Hippocampal formation (tissue), 2 donors: Measurements from ENCODE around the gene SHC1.

Source experiments
- DNase-seq, 2 donors: peaks; one replicate each; lab custom pipeline; 2025; lab: John Stamatoyannopoulos, UW

SHC1 gene, protein sequence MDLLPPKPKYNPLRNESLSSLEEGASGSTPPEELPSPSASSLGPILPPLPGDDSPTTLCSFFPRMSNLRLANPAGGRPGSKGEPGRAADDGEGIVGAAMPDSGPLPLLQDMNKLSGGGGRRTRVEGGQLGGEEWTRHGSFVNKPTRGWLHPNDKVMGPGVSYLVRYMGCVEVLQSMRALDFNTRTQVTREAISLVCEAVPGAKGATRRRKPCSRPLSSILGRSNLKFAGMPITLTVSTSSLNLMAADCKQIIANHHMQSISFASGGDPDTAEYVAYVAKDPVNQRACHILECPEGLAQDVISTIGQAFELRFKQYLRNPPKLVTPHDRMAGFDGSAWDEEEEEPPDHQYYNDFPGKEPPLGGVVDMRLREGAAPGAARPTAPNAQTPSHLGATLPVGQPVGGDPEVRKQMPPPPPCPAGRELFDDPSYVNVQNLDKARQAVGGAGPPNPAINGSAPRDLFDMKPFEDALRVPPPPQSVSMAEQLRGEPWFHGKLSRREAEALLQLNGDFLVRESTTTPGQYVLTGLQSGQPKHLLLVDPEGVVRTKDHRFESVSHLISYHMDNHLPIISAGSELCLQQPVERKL

DNA sequence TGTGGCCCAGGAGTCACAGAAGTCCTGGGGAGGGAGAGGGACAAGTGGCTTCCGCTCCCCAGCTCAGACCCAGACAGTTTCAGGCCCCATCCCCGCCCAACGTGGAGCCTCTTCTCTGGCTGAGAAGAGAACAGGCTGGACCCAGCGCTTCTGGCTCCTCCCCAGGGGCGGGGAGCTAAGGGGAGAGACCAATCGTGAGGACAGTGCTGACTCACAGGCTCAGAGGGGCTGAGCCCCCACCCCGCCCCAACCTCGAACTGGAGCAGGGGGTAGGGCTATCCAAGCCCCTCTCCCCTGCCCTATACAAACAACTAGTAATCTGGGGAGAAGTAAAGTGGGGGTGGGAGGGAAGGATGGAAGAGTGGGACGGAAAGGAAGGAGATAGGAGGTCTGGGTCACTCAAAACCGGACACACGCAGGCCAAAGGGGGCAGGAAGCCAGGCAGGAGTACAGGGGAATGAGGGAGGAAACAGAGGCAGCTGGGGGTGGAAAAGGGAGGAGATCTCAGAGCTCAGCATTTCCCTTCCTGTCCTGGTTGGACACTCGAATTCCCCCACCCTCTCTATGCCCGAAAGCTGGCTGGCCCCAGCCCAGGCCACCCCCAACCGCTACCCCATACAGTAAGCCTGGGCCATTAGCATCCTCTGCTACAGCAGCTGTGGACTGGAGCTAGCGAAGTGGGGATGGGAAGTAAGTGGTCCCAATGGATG, at the start of gene SHC1:
SHC1 (minus strand) TSS at position 117 of the 710 bp plus-strand sequence. CDS start 221 bp downstream, outside the sequence.
- DNase-seq, result peak; percentile 61 to 78

GRCh38 chr1:155019377-155020245, 49.1 kb upstream of the SHC1 start:
- no peak for DNase-seq

DNA sequence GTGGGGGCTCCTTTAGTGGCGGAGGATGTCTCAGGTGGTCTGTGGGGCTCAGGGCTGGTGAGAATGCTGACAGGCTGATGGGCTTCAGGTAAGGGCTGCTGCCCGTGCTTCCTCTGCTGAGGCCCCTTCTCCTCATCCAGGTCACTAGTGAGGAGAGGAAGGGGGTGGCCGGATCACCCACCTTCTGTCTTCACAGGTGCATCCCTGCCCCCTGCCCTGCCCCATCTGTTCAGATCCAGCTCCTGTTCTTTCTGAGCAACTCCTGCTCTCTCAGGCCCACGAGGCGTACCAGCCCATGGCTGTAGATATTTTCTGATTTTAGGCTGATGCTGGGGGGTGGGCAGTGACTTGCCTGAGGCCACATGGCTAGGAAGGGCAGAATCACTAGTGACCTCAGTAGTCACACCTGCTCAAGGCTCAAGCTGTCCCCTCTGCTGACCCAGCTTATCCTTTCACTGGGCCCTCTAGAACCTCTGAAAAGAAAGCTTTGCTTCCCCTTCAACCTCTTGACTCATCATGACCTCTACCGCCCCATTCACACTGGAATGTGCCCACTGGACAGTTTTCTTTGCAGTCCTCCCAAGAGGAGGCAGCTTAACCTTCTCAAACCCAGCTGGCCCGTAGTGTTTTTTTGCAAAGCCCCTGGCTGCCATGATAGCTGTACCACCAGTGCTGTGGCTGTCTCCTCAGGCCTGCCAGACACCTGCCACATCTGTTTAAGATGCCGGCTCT, 48.2 kb upstream of the SHC1 start:
- DNase-seq, result no peak

GRCh38 chr1:155017946-155018316, 47.4 kb upstream of the SHC1 start:
- no peak for DNase-seq

- DNase-seq, result peak; percentile 84 to 87
Measured at GRCh38 chr1:155017041-155017945, 46.7 kb upstream of the SHC1 start.

GRCh38 chr1:155016231-155016831, 45.8 kb upstream of the SHC1 start:
- no peak for DNase-seq

- DNase-seq, result no peak
Measured at GRCh38 chr1:155015527-155016230, 45.1 kb upstream of the SHC1 start.

GRCh38 chr1:155014709-155015508, 44.4 kb upstream of the SHC1 start:
- DNase-seq, result no peak

DNA sequence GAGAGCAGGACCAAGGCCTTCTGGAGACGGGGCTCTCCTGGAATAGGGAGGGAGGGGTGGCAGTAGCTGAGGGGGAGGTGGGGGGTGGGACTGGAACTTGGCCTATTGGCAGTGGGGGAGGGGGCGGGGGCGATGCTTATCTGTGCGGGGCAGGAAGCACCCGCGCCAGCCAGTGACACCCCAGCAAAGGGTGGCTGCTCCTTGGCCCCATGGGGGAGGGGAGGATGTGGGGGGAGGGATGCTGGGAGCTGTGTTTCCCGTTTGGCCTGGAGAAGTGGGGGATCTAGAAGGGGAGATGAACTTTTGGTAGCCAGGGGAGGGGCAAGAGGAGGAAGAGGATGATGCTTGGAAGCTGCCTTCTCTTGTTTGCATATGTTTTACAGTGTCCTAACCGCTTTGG, 43.1 kb upstream of the SHC1 start:
- DNase-seq, result no peak

- DNase-seq, result no peak
Measured at GRCh38 chr1:155012776-155013602, 42.4 kb upstream of the SHC1 start.

DNA sequence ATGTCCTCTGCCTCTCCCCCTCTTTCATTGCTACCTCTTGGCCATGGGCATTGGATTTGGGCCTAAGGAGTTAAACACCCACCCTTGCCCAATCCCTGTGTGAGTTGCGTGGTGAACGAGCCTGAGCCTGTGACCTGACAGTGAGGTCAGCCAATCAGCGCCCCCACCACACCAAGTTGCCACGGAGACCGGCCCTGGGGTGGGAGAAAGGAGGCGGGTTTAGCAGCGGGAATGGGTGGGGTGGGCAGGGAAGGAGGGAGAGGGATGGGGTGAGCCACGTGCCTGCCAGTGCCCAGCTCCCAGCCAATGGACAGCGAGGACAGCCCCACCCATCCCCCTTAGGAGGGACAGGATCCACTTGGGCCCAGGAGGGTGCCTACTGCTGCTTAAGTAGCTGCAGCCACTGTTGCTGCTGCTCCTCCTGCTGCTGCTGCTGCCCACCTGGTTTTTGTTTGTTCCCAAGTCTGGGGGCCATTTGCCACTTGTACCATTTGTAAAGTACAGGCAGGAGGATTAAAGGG, 41.5 kb upstream of the SHC1 start:
- peak; percentile 75 to 77 for DNase-seq

GRCh38 chr1:155011437-155012025, 41.0 kb upstream of the SHC1 start:
- no peak for DNase-seq

- DNase-seq, result no peak
Measured at GRCh38 chr1:155011004-155011416, 40.5 kb upstream of the SHC1 start.

DNA sequence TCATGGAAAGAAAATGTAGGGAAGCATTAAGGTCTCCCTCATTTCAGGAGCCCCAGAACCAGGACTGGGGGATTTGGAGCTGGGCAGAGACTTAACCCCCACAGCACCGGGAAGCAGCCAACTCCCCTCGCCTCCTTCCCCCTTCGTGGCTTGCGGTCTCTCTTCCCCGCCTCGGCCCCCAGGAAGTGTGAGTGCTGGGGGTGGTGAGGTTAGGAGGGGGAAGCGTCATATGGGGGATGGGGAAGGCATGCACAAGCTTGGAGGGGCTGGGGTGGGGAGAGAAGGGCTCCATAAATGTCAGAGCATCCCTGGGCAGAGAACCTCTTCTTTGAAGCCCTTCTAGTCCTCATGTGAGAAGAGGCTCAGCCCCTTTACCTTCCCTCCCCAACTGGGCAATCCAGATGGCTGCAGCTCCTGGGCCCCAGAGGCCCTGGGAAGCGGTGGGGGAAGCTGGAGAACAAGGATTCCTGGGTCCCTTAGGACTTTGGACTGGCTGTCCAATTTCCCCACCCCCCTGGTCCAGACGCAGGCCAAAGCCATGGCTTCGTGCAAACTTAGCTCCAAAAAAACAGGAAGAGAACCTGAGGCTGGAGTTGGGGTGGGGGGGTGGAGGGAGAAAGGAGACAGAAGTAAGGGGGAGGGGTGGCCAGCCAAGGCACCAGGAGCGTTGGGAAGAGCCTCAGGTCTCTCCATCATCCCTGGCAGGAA, 39.8 kb upstream of the SHC1 start:
- DNase-seq, result no peak

DNA sequence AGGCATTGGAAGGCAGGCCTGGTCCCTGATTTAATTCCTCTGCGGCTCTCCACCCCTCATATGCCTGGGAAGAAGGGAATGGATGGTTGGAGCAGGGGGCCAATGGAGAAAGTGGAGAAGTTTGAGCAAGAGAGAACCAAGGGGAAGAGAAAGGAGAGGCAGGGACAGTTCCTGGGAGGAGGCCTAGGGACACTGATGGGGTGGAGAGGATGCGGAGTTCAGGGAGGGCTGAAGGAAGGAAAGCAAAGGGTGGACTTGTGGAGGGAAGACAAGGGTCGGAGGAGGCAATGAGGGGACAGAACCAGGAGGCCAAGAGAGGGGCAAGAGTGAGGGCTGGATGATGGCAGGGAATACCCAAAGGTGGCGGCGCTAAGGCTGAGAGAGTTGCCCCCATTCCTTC, 39.2 kb upstream of the SHC1 start:
- no peak for DNase-seq

DNA sequence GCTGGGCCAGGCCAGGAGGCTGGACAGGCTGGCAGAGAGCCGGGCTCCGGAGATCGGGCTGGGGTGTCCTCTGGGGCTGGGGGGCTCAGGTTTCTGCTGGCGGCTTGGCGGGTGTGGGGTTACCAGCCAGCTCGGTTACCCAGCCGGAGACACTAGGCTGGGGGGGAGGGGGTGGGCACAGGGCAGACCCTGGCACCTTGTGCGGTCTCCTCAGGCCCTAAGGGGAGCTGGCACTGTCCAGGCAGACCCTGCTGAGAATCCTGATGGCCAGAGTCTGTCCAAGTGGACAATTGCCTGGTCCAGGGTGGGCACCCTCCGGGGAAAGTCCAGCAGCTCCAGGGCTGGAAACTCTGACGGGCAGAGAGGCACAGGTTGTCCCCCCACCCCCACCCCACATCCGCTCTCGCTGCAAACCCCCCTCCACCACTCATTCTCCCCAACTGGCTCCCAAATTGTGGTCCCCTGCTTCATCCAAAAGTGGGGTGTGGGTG, 38.7 kb upstream of the SHC1 start:
- DNase-seq, result no peak
